ENCODE results near the gene DCP1A. TPM values are rescaled to one million over a fixed set of nuclear protein-coding genes. Genes with fewer than 3 reads are reported as not detected.

Gene DCP1A
- total RNA-seq, 1 donor from 2014 or later = 5.0 TPM

- peaks cover 3% of the 10 kb centered on the region for H3K36me3 ChIP-seq (ENCODE audit: control insufficient read depth, insufficient read depth, low read length)
- FAIRE-seq = no peak
- TF ChIP-seq, protein P1, sequence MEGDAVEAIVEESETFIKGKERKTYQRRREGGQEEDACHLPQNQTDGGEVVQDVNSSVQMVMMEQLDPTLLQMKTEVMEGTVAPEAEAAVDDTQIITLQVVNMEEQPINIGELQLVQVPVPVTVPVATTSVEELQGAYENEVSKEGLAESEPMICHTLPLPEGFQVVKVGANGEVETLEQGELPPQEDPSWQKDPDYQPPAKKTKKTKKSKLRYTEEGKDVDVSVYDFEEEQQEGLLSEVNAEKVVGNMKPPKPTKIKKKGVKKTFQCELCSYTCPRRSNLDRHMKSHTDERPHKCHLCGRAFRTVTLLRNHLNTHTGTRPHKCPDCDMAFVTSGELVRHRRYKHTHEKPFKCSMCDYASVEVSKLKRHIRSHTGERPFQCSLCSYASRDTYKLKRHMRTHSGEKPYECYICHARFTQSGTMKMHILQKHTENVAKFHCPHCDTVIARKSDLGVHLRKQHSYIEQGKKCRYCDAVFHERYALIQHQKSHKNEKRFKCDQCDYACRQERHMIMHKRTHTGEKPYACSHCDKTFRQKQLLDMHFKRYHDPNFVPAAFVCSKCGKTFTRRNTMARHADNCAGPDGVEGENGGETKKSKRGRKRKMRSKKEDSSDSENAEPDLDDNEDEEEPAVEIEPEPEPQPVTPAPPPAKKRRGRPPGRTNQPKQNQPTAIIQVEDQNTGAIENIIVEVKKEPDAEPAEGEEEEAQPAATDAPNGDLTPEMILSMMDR (IDR thresholded peaks at IDR 0.05; ENCODE audit: insufficient read depth, low read length, severe bottlenecking) = no peak
Measured at GRCh38 chr3:53287131-53287629, 60.2 kb downstream of the DCP1A start.

GRCh38 chr3:53286727-53287126 lies 60.6 kb downstream of the DCP1A start:
- TF ChIP-seq, protein P1 (IDR thresholded peaks at IDR 0.05; ENCODE audit: insufficient read depth, low read length, severe bottlenecking) = no peak
- DNase-seq (ENCODE audit: low read depth) (no peak), FAIRE-seq (no peak)
- H3K27me3 ChIP-seq (ENCODE audit: control insufficient read depth, insufficient read depth, low read length) = no peaks in the 10 kb centered on the region
- no peak overlapping the region for H3K4me3 ChIP-seq (ENCODE audit: low read depth, low read length)
- peaks cover 3% of the 10 kb centered on the region for H3K36me3 ChIP-seq (ENCODE audit: control insufficient read depth, insufficient read depth, low read length)

More at GRCh38 chr3:53287131-53287629, 60.2 kb downstream of the DCP1A start:
- Histone ChIP-seq H3K27me3 (ENCODE audit: control insufficient read depth, insufficient read depth, low read length) (no peaks in the 10 kb centered on the region), H3K4me3 (ENCODE audit: low read depth, low read length) (no peak overlapping the region)
- DNase-seq (ENCODE audit: low read depth) = no peak

DNA sequence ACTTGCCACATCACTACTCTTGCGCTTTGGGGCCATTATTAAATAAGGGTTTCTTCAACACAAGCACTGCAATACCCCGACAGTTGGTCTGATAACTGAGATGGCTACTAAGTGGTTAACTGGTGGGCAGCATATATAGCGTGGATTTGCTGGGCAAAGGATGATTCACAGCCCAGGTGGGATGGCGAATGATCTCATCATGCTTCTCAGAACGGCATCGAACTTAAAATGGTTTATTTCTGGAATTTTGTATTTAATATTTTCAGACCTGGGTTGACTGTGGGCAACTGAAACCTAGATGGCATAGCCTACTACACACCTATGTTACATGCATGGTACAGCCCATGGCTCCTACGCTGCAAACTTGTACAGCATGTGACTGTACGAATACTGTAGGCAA lies 64.8 kb downstream of the DCP1A start:
- H3K36me3 ChIP-seq (ENCODE audit: control insufficient read depth, insufficient read depth, low read length) = no peaks in the 10 kb centered on the region
- DNase-seq (ENCODE audit: low read depth) = no peak
- H3K4me3 ChIP-seq (ENCODE audit: low read depth, low read length) = no peak overlapping the region
- no peaks in the 10 kb centered on the region for H3K27me3 ChIP-seq (ENCODE audit: control insufficient read depth, insufficient read depth, low read length)
- TF ChIP-seq, protein P1 (IDR thresholded peaks at IDR 0.05; ENCODE audit: insufficient read depth, low read length, severe bottlenecking) = no peak
- FAIRE-seq = no peak

- no peaks in the 10 kb centered on the region for H3K36me3 ChIP-seq (ENCODE audit: control insufficient read depth, insufficient read depth, low read length)
- FAIRE-seq (peak; percentile 64), DNase-seq (ENCODE audit: low read depth) (no peak)
- TF ChIP-seq, protein P1 (IDR thresholded peaks at IDR 0.05; ENCODE audit: insufficient read depth, low read length, severe bottlenecking) = no peak
- H3K4me3 ChIP-seq (ENCODE audit: low read depth, low read length) = no peak overlapping the region
- H3K27me3 ChIP-seq (ENCODE audit: control insufficient read depth, insufficient read depth, low read length) = no peaks in the 10 kb centered on the region
Measured at GRCh38 chr3:53278667-53279066, 68.7 kb downstream of the DCP1A start.

DNA sequence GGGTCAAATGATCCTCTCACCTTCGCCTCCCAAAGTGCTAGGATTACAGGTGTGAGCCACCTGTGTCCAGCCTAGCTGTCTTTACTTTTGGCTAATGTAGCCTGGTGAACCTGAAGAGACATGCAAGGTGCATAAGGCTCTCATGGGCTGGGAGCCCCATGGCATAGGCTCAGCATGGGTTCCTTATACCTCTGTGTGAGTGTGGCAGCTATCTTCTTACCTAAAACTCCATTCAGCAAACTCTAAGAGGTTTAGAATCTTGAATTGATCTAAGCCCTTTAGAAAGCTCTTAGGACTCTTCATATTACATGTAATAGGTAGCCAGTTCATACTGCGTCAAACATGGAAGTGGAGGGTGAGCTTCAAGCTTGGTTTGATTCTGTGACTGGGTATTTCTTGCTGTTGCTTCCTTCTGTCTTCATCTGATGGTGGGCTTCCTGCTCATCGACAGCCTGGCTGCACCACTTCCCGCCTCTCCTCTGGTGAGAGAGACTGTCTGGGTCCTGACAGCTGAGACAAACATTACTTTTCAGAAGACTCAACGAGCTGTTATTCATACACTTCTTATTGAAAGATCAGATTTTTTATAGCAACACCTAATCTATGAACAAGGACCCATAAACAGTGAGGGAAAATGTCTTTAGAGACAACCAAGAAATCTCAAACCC lies 72.3 kb downstream of the DCP1A start:
- DNase-seq (ENCODE audit: low read depth) (no peak), FAIRE-seq (no peak)
- Histone ChIP-seq H3K36me3 (ENCODE audit: control insufficient read depth, insufficient read depth, low read length) (no peaks in the 10 kb centered on the region), H3K27me3 (ENCODE audit: control insufficient read depth, insufficient read depth, low read length) (no peaks in the 10 kb centered on the region), H3K4me3 (ENCODE audit: low read depth, low read length) (no peak overlapping the region)
- TF ChIP-seq, protein P1 (IDR thresholded peaks at IDR 0.05; ENCODE audit: insufficient read depth, low read length, severe bottlenecking) = no peak

Measured in bronchial epithelial cell (primary cell).